Spleen (tissue), 7 donors: Measurements from ENCODE around the gene RAD23B.
"Not testable (repeated sequence)": the region's sequence is repeated elsewhere in the genome, so short reads cannot be mapped to it uniquely, and the experiment has no call there.

Experiments used
- CTCF ChIP-seq, 11 experiments: fragments of 200-600 bp in 7 of 11; fragments of 450-650 bp in 4 of 11; sonication (generic) in 4 of 11; IDR thresholded peaks in 8 of 11; conservative IDR thresholded peaks in 3 of 11; 1 replicate in 7 of 11; 2 replicates in 4 of 11; pipeline versions ENCODE4 v1.4.0 to v1.8.0; 2016 to 2021; ENCODE audit warnings: antibody characterized with exemption in 11 of 11, inconsistent platforms in 4 of 11, mild to moderate bottlenecking in 1 of 11
- POLR2A ChIP-seq, 3 donors: fragments of 450-650 bp; IDR thresholded peaks; one replicate each; pipeline ENCODE4 v1.5.1; 2017; ENCODE audit warnings: antibody characterized with exemption in 3 of 3, mild to moderate bottlenecking in 1 of 3
- POLR2AphosphoS5 ChIP-seq, 3 donors: sonication (generic); formaldehyde crosslinking; IDR thresholded peaks; one replicate each; pipeline ENCODE4 v1.5.1; 2017; ENCODE audit warnings: antibody characterized with exemption in 3 of 3
- donor health status: DM: no; HTN: no; CAD: no; lungs with moderate emphysema.
- donor health status: DM: no; HTN: no; CAD: no.
- donor health status: DM: no; HTN: no; CAD: no.

GRCh38 chr9:107259751-107260313 lies 23.2 kb upstream of the RAD23B start:
- TF ChIP-seq CTCF (IDR thresholded peaks at IDR 0.05 in 8 of 11, conservative IDR thresholded peaks at IDR 0.05 in 3 of 11); POLR2A (IDR thresholded peaks at IDR 0.05); POLR2AphosphoS5 (IDR thresholded peaks at IDR 0.05): not testable (repeated sequence)
